HT1080 (cell line): Measurements from ENCODE around the gene XPO6. TPM values are rescaled to one million over a fixed set of nuclear protein-coding genes. Genes with fewer than 3 reads are reported as not detected.
"Not testable (repeated sequence)": the region's sequence is repeated elsewhere in the genome, so short reads cannot be mapped to it uniquely, and the experiment has no call there.

Experiments
- DNase-seq: peaks from one replicate; pipeline ENCODE4 v3.0.0-alpha.2; 2015; ENCODE audit warnings: low read depth
- polyA plus RNA-seq, 2 experiments: library from polyadenylated mRNA; depleted of rRNA; stranded (reverse); fragments of >200 nt; gene quantifications; 2 replicates each; pipeline ENCODE4 v1.2.3, GENCODE V29; 2015
- total RNA-seq: library from RNA; depleted of rRNA; stranded (reverse); fragments of >200 nt; shearing (Covaris generic); gene quantifications from 2 replicates; pipeline ENCODE4 v1.2.3, GENCODE V29; 2014; rRNA removed

Gene XPO6, protein sequence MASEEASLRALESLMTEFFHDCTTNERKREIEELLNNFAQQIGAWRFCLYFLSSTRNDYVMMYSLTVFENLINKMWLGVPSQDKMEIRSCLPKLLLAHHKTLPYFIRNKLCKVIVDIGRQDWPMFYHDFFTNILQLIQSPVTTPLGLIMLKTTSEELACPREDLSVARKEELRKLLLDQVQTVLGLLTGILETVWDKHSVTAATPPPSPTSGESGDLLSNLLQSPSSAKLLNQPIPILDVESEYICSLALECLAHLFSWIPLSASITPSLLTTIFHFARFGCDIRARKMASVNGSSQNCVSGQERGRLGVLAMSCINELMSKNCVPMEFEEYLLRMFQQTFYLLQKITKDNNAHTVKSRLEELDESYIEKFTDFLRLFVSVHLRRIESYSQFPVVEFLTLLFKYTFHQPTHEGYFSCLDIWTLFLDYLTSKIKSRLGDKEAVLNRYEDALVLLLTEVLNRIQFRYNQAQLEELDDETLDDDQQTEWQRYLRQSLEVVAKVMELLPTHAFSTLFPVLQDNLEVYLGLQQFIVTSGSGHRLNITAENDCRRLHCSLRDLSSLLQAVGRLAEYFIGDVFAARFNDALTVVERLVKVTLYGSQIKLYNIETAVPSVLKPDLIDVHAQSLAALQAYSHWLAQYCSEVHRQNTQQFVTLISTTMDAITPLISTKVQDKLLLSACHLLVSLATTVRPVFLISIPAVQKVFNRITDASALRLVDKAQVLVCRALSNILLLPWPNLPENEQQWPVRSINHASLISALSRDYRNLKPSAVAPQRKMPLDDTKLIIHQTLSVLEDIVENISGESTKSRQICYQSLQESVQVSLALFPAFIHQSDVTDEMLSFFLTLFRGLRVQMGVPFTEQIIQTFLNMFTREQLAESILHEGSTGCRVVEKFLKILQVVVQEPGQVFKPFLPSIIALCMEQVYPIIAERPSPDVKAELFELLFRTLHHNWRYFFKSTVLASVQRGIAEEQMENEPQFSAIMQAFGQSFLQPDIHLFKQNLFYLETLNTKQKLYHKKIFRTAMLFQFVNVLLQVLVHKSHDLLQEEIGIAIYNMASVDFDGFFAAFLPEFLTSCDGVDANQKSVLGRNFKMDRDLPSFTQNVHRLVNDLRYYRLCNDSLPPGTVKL
- total RNA-seq: 176 TPM in 2 replicates
- polyA plus RNA-seq (2015; cell fraction: cytosol; rRNA removed): 132 and 142 TPM in 2 replicates
- polyA plus RNA-seq (2015; cell fraction: nucleus; rRNA removed): 208 and 236 TPM in 2 replicates

DNA sequence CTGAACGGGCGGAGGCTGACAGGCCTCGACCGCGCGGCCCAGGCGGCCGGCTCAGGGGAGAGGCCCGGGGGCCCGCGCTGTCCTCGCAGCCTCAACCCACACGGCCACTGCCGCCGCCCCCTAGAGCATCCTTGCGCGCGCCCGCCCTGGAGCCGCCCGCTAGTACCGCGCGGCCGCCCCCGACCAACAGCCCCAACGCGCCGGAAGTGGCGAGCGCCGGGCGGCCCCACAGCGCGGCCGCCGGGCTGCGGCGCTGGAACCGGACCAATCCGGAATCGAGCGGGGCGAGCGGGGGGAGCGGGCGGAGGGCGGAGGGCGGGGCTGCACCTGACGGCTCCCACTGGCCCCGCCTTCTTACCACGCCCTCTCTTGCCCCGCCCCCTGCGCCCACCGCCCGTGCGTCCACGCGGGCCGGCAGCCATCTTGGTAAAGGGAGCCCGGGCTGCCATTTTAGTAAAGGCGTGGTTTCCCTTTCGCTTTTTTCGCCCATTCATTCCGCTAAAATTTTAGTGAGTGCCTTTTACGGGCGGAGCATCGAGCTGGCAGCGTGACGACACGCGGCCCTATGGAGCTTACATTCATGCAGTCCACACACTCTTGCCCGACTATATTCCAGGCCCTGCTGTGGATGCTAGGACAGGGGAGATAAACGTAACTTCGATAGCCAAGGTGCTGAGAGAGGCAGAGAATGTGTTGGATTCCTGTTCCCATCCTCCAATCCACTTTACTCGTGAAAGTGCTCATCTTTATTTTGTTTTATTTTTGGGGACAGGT, at the start of gene XPO6:
XPO6 (minus strand) TSS at position 208 of the 774 bp plus-strand sequence. CDS start 597 bp downstream, outside the sequence.
- peak; percentile 92 for DNase-seq

DNA sequence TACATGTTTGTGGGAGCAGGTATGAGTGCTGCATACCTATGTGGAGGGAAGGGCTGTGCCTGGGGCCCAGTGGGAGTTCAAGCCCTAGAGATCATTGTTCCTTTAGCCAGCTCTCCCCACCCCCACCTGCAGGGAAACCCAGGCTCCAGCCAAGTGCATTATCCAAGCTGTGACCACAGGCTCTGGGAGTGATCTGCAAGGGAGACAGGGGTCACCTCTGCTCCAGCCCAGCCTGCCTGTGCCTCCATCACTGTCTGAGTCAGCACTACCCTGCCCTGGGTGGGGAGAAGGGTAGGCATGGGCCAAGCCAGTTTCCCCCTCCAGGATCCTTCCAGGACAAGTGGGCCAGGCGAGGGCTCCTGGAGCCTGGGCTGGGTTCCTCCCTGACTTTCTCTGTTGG, 48.4 kb upstream of the XPO6 start:
- no peak for DNase-seq

DNA sequence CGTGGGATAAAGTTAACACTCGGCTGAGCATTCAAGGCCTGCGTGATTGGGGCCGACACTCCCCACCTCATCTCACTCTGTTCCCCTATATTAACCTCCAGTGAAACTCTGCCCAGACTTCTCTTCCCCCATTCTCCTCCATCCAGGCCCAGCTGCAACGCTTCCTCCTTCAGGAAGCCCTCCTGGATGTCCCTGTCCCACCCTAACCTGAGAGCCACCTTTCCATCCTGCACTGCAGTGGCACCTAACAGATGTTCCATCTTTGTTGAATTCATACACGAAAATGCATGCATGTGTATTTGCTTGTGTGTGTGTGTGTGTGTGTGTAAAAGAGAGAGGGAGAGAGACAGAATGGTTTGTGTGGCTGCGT, 48.0 kb upstream of the XPO6 start:
- no peak for DNase-seq

DNA sequence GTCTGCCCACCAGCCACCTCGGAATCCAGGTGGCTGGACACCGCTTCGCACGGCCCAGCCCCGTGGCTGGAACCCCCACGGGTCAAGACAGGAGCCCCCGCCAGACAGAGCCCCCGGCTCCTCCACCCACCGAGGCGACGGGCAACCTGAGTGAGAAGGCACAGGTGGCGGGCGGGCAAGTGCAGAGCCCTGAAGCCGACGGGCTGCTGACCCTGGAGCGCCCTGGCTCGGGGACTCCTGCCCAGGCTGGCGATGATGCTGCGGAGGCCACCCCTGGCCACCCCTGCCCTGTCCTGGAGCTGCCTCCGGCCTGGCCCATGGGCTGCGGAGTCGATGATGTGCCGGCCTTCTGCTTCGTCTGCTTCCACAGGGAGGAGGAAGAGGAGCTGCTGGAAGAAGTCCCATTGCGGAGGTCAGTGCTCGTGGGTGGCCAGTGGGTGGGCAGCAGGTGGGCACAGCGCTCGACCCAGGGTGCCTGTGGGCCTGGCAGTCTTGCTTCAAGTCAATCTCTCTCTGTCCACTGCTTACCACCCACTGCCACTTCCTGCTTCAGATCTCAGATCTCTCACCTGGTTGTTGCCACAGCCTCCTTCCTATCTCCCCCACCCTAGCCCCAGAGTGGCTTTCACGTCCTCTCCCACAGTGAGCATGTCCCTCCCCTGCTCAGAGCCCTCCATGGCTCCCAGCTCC, 47.5 kb upstream of the XPO6 start:
- DNase-seq: no peak

GRCh38 chr16:28258567-28258966, 46.8 kb upstream of the XPO6 start:
- no peak for DNase-seq

DNA sequence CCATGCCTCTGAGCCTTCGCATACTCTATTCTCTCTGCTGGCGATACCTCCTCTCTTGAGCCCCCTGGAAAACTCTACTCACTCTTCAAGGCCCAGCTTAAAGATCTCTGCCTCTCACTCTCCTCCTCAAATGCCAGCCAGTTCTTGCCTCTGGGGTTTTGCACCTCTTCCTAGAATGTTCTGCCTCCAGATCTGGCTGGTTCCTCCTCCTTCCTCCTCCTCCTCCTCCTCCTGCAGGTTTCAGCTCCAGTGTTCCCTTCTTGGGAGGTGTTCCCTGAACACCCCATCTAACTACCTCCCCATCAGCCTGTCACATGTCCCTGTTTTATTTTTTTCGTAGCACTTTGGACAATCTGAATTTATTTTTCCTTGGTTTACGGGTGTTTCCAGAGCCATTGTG, 45.5 kb upstream of the XPO6 start:
- DNase-seq: no peak

DNA sequence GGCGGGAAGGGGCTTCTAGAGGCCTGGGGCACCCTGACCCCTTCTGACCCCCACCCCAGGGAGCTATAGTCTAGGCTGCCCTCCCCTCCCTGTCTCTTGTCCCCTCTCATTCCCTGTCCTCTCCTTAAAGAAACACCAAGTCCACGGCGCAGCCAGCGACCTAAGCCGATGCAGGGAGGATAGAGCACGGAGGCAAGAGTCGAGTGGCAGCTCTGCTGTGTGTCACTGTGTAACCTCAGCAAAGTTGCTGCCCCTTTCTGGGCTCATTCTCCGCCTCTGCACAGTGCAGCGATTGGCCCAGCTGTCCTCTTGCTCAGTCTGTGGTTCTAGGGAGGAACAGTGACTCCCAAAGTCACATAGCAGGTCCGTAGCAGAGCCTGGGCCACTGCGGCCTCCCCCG, 44.1 kb upstream of the XPO6 start:
- no peak for DNase-seq

GRCh38 chr16:28254158-28254557, 42.4 kb upstream of the XPO6 start:
- DNase-seq: no peak

GRCh38 chr16:28250999-28251398, 39.2 kb upstream of the XPO6 start:
- no peak for DNase-seq

DNA sequence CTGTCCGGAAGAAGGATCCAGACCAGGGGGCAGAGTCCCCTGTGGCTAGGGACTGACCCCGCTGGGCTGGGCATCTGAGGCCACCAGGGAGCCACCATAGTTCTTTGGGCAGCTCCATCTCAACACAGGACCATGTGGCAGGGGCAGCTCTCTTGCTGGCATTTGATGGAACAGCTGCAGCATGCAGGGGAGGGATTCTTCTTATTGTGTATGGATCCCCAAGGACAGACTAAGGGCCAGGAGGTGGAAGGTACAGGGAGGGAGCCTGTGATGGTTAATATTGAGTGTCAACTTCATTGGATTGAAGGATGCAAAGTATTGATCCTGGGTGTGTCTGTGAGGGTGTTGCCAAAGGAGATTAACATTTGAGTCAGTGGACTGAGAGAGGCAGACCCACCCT, 37.7 kb upstream of the XPO6 start:
- not testable (repeated sequence) for DNase-seq

DNA sequence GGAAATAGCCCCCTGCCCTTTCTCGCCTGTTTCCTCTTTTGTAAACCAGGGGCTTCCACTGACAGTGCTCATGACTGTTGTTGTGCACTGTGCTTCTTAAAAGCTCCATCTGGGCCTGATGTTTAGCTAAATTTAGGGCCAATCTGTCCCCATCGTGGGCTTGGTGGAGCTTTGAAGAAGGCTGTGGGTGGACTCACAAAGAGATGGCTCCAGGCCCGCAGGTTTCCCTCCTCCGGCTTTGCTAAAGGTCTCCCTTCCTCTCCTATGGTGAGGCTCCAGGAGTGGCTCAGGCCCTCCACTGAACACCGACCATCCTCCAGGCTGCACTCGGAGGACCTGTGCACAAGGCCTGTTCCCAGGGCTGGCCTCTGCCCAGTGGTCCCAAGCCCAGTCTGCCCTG, 30.2 kb upstream of the XPO6 start:
- no peak for DNase-seq

DNA sequence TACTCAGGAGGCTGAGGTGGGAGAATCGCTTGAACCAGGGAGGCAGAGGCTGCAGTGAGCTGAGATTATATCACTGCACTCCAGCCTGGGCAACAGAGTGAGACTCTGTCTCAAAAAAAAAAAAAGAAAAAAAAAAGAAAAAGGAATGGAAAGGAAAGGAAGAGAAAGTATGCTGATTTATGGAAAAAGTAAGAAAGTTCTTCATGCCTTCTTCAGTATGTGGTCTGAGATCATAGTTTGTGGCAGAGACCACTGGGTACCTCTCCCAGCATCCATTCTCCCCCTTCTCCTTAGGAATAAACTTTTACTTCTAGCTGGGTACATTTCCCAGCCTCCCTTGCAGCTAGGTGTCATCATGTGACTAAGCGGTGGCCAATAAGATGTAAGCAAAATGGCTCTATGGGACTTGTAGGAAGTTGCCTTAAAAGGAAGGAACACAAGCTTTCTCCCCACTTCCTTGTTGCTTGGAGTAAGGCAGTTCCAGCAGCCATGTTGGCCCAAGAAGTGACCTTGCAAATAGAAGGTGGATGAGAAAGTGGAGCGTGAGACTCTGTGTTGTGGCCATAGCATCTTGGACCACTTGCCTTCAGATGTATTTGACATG, 26.1 kb upstream of the XPO6 start:
- DNase-seq: peak; percentile 50

DNA sequence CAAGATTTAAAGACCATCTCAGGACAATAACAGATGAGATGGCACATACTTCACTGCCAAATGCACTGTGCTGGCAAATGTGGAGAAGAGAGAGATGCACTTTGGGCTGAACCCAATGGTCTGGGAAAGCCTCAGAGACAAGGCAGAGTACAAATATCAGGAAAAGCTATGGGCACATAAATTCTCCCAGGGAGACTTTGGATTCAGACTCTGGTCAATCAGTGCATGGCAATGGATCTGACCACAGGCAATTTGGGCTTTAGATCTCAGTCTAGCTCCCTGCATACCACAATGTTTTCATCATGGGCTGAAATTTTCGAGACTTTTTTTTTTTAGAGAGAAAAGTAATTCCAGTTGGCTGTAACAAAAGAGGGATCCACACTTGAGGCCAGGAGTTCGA, 20.0 kb upstream of the XPO6 start:
- no peak for DNase-seq

GRCh38 chr16:28223909-28224308, 12.1 kb upstream of the XPO6 start:
- not testable (repeated sequence) for DNase-seq

DNA sequence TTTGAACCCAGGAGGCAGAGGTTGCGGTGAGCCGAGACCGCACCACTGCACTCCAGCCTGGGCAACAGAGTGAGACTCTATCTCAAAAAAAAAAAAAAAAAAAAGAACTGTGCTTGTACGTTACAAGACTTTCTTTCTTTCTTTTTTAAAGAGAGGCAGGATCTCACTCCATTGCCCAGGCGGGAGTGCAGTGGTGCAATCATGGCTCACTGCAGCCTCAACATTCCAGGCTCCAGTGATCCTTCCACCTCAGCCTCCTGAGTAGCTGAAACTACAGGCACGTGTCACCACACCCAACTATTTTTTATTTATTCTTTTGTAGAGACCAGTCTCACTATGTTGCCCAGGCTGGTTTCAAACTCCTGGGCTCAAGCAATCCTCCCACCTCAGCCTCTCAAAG, 8.0 kb upstream of the XPO6 start:
- DNase-seq: not testable (repeated sequence)

GRCh38 chr16:28219282-28219681, 7.5 kb upstream of the XPO6 start:
- no peak for DNase-seq

GRCh38 chr16:28218109-28218508, 6.3 kb upstream of the XPO6 start:
- DNase-seq: peak; percentile 22

GRCh38 chr16:28217326-28217725, 5.6 kb upstream of the XPO6 start:
- peak; percentile 29 for DNase-seq

GRCh38 chr16:28213396-28213795, 1.6 kb upstream of the XPO6 start:
- DNase-seq: no peak

DNA sequence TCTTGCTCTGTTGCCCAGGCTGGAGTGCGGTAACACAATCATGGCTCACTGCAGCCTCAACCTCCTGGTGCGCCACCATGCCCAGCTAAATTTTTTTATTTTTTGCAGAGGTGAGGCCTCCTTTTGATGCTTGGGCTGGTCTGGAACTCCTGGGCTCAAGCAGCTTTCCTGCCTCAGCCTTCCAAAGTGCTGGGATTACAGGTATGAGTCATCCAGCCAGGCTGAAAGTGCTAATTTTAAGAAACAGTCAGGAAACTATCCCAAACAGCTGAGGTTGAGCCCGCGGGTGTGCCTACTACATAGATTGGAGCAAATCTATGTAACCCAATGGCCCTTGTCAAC, 738 bp upstream of the XPO6 start:
- DNase-seq: peak; percentile 76
